HG03139 (cell line): ENCODE results near the gene EID2B.
A peak's percentile ranks its signal among the peaks of the same experiment; 100 is the strongest.

Experiments
- ATAC-seq: cut with Tn5 transposase; IDR thresholded peaks from one replicate; pipeline ENCODE4 v1.9.1; 2021; ENCODE audit not compliant: unreplicated experiment

Gene EID2B

GRCh38 chr19:39532233-39533002, at the start of gene EID2B:
TSS of gene EID2B (minus strand) at chr19:39532852. CDS start at chr19:39532802, 50 bp downstream.
- ATAC-seq: peak; percentile 87

GRCh38 chr19:39582442-39582841, 49.8 kb upstream of the EID2B start:
- ATAC-seq: no peak

GRCh38 chr19:39568604-39569003, 36.0 kb upstream of the EID2B start:
- ATAC-seq: no peak

- no peak for ATAC-seq
These were observed 33.4 kb upstream of the EID2B start for GRCh38 chr19:39566064-39566463.

- ATAC-seq: no peak
These were observed 30.8 kb upstream of the EID2B start for GRCh38 chr19:39563408-39563807.

GRCh38 chr19:39558624-39559117, 26.0 kb upstream of the EID2B start:
- ATAC-seq: no peak

GRCh38 chr19:39557811-39558623, 25.4 kb upstream of the EID2B start:
- ATAC-seq: no peak

- no peak for ATAC-seq
These were observed 23.2 kb upstream of the EID2B start for GRCh38 chr19:39555883-39556282.

- ATAC-seq: no peak
These were observed 22.2 kb upstream of the EID2B start for GRCh38 chr19:39554701-39555311.

- ATAC-seq: no peak
These were observed 20.5 kb upstream of the EID2B start for GRCh38 chr19:39553082-39553652.

GRCh38 chr19:39550197-39550596, 17.5 kb upstream of the EID2B start:
- ATAC-seq: no peak

- no peak for ATAC-seq
These were observed 13.9 kb upstream of the EID2B start for GRCh38 chr19:39546599-39546998.

- no peak for ATAC-seq
These were observed 12.3 kb upstream of the EID2B start for GRCh38 chr19:39544911-39545310.

- no peak for ATAC-seq
These were observed 11.7 kb upstream of the EID2B start for GRCh38 chr19:39544226-39544903.

GRCh38 chr19:39543477-39543857, 10.8 kb upstream of the EID2B start:
- ATAC-seq: no peak

GRCh38 chr19:39542206-39542605, 9.6 kb upstream of the EID2B start:
- ATAC-seq: no peak

- ATAC-seq: no peak
These were observed 7.7 kb upstream of the EID2B start for GRCh38 chr19:39540333-39540673.

- ATAC-seq: peak; percentile 86
These were observed 7.1 kb upstream of the EID2B start, which contains the start of gene EID2 for GRCh38 chr19:39539518-39540332. TSS of gene EID2 (minus strand) at chr19:39540161. CDS start at chr19:39540079, 82 bp downstream.

GRCh38 chr19:39539165-39539517, 6.5 kb upstream of the EID2B start:
- ATAC-seq: no peak

GRCh38 chr19:39533791-39534190, 1.1 kb upstream of the EID2B start:
- ATAC-seq: no peak
